Right lobe of liver (tissue), 4 donors: ENCODE data around the gene ZNF774.

Experiments used
- CTCF ChIP-seq, 4 donors: fragments of 200-600 bp in 3 of 4; fragments of 450-650 bp in 1 of 4; IDR thresholded peaks; one replicate each; pipeline versions ENCODE4 v1.5.1 to v1.8.0; 2016 to 2022; ENCODE audit warnings: antibody characterized with exemption in 4 of 4, mild to moderate bottlenecking in 2 of 4
- POLR2A ChIP-seq: fragments of 450-650 bp; IDR thresholded peaks from one replicate; pipeline ENCODE4 v1.6.1; 2017; ENCODE audit warnings: antibody characterized with exemption, mild to moderate bottlenecking
- donor health status: DM: no; HTN: no; CAD: no.
- donor health status: DM: no; HTN: no; CAD: no.
- donor health status: DM: no; HTN: yes; CAD: no.

GRCh38 chr15:90348456-90348855 lies 3.6 kb upstream of the ZNF774 start:
- TF ChIP-seq POLR2A (no peak), CTCF (IDR thresholded peaks at IDR 0.05) (no peak)
